ENCODE results near the gene ABHD4.

The ABHD4 gene

DNA sequence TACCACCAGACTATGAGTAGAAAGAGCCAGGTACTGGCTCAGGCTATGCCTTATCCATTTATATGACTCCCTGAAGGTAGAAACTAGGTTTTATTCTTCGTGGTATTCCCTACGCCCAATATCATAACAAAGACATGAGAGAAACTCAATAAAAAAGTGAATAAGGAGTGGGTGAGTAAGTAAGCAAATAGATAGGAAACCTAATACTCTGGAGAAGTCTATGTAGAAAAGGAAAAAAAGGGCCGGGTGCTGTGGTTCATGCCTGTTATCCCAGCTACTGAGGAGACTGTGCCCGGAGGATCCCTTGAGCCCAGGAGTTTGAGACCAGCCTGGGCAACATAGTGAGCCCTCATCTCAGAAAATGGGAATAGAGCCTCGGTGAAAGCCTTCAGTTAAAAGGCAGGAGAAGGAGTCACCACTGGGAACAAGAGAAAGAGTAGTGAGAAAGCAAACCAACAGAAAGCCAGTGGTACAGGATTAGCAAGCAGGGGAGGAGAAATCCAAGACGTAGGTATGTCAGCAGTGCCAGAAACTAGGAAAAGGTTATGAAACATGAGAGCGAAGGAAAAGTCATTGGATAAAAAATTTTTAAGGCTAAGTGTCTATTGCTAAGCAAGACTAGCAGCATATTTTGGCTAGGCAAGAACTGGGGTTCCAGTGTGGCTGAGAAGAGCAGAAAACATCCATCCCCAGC is 52.1 kb downstream of the ABHD4 start:
- H3K27ac ChIP-seq: no peak overlapping the region
- H3K4me3 ChIP-seq (ENCODE audit: low read depth, low read length): no peak overlapping the region
- H3K36me3 ChIP-seq (replicated peaks): no peaks in the 10 kb centered on the region
- in situ Hi-C loops (cut with HindIII; ENCODE audit: low pct_ligation_motif_present, low sequenced_read_pairs): no loop called here
- TF ChIP-seq, protein P1, sequence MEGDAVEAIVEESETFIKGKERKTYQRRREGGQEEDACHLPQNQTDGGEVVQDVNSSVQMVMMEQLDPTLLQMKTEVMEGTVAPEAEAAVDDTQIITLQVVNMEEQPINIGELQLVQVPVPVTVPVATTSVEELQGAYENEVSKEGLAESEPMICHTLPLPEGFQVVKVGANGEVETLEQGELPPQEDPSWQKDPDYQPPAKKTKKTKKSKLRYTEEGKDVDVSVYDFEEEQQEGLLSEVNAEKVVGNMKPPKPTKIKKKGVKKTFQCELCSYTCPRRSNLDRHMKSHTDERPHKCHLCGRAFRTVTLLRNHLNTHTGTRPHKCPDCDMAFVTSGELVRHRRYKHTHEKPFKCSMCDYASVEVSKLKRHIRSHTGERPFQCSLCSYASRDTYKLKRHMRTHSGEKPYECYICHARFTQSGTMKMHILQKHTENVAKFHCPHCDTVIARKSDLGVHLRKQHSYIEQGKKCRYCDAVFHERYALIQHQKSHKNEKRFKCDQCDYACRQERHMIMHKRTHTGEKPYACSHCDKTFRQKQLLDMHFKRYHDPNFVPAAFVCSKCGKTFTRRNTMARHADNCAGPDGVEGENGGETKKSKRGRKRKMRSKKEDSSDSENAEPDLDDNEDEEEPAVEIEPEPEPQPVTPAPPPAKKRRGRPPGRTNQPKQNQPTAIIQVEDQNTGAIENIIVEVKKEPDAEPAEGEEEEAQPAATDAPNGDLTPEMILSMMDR (IDR thresholded peaks at IDR 0.05; ENCODE audit: low read depth, low read length, missing control alignments): no peak
- no peak for DNase-seq
- no peaks in the 10 kb centered on the region for H3K27me3 ChIP-seq (replicated peaks)

DNA sequence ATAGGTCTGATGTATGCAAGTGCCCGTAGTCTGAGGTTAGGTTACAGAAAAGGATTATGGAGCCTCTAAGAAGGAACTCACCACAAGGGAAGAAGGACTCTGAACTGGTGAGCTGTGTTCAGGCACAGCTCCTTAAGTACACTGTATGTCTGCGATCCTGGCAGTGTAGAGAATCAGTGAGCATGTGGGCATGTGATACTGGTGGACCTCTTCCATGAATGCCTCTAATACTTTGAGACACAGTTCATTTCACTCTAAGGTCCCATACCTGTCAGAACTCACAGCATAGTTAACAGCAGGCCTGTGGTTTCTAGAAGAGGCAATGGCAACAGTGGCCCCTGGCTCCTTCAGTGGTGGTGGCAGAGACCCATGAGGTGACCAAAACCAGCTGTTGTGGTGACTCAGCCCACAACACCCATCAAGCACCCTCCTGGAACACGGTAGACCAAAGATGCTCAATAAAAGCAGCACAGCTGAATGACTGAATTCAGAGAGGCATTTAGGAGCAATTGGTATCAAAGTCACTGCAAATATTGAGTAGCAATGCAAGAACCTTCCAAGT is 52.9 kb downstream of the ABHD4 start:
- no peak overlapping the region for H3K4me3 ChIP-seq (ENCODE audit: low read depth, low read length)
- no peak overlapping the region for H3K27ac ChIP-seq
- DNase-seq: peak; percentile 44
- H3K27me3 ChIP-seq (replicated peaks): no peaks in the 10 kb centered on the region
- in situ Hi-C loops (cut with HindIII; ENCODE audit: low pct_ligation_motif_present, low sequenced_read_pairs): no loop called here
- H3K36me3 ChIP-seq (replicated peaks): no peaks in the 10 kb centered on the region
- TF ChIP-seq, protein P1 (IDR thresholded peaks at IDR 0.05; ENCODE audit: low read depth, low read length, missing control alignments): no peak

DNA sequence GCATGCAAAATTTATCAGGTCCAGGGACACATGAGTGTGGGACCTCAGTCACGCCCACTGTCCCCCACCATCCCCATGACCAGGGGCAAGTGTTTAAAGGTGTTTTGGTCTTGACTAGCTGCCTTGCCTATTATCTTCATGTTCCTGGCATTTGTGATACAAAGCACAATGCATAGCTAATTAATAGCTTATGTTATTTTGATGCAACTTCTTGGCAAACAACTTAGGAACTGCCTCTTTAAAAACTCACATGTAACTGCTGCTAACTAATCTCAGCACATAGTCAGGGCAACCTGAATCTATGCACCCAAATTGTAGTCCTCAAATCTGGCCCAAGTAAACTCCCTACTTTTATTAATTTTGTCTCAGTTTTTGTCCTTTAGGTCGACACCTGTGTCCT is 53.5 kb downstream of the ABHD4 start:
- DNase-seq: no peak
- no peak overlapping the region for H3K4me3 ChIP-seq (ENCODE audit: low read depth, low read length)
- TF ChIP-seq, protein P1 (IDR thresholded peaks at IDR 0.05; ENCODE audit: low read depth, low read length, missing control alignments): no peak
- H3K27me3 ChIP-seq (replicated peaks): no peaks in the 10 kb centered on the region
- H3K27ac ChIP-seq: no peak overlapping the region
- in situ Hi-C loops (cut with HindIII; ENCODE audit: low pct_ligation_motif_present, low sequenced_read_pairs): no loop called here
- no peaks in the 10 kb centered on the region for H3K36me3 ChIP-seq (replicated peaks)

- no peaks in the 10 kb centered on the region for H3K36me3 ChIP-seq (replicated peaks)
- DNase-seq: peak; percentile 60
- no peak overlapping the region for H3K4me3 ChIP-seq (ENCODE audit: low read depth, low read length)
- in situ Hi-C loops (cut with HindIII; ENCODE audit: low pct_ligation_motif_present, low sequenced_read_pairs): no loop called here
- no peak overlapping the region for H3K27ac ChIP-seq
- TF ChIP-seq, protein P1 (IDR thresholded peaks at IDR 0.05; ENCODE audit: low read depth, low read length, missing control alignments): peak; percentile 99
- no peaks in the 10 kb centered on the region for H3K27me3 ChIP-seq (replicated peaks)
Observed at GRCh38 chr14:22653012-22653621, 55.0 kb downstream of the ABHD4 start.

DNA sequence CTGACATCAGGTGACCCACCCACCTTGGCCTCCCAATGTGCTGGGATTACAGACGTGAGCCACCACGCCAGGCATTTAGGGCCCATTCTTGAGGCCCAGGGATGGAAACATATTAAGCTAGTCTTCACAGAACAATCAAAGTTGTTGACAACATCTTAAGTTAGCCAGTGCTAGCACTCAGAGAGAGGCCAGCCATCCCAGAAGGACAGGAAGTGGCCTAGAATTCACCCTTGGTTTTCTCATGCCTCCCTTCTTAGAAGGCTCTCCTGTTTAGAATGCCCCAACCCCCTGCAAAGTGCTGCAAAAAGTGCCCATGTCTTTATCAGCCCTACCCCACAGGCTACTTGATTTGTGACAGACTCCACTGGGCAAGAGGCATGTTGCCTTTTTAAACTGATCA is 58.1 kb downstream of the ABHD4 start:
- in situ Hi-C loops (cut with HindIII; ENCODE audit: low pct_ligation_motif_present, low sequenced_read_pairs): no loop called here
- DNase-seq: no peak
- no peak overlapping the region for H3K27ac ChIP-seq

More for the DNA sequence above, 58.1 kb downstream of the ABHD4 start:
- no peaks in the 10 kb centered on the region for H3K27me3 ChIP-seq (replicated peaks)
- H3K4me3 ChIP-seq (ENCODE audit: low read depth, low read length): no peak overlapping the region
- no peaks in the 10 kb centered on the region for H3K36me3 ChIP-seq (replicated peaks)
- TF ChIP-seq, protein P1 (IDR thresholded peaks at IDR 0.05; ENCODE audit: low read depth, low read length, missing control alignments): no peak
